ENCODE data around the gene INHBB.

Gene INHBB

GRCh38 chr2:120336749-120337148, 9.2 kb upstream of the INHBB start:
- no peak for DNase-seq (ENCODE audit: extremely low read depth in 1 of 2, low read depth in 1 of 2)

- no peak for DNase-seq (ENCODE audit: extremely low read depth in 1 of 2, low read depth in 1 of 2)
Measured at GRCh38 chr2:120338015-120338414, 7.9 kb upstream of the INHBB start.

GRCh38 chr2:120341977-120342376, 4.0 kb upstream of the INHBB start:
- DNase-seq (ENCODE audit: extremely low read depth in 1 of 2, low read depth in 1 of 2) = no peak

DNA sequence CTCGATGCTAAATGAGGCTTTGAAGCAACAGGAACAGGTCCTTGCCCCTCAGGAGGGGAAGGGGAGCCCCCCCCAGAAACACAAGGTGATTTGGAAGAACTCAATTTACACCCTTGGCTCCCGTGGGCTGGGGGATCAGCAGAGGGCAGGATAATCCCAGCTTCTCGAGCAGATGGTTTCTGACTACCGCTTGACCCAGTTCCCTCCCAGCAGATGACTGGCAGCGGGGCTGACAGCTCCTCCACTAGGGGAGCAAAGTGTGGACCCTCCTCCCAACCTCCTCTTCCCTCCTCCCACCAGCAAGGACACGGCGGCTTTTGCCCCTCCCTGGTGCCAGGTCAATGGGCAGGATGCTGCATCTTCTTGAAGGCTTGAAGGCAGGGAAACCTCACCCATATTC, 3.5 kb upstream of the INHBB start:
- no peak for DNase-seq (ENCODE audit: extremely low read depth in 1 of 2, low read depth in 1 of 2)

- DNase-seq (ENCODE audit: extremely low read depth in 1 of 2, low read depth in 1 of 2) = no peak
Measured at GRCh38 chr2:120343100-120343432, 2.9 kb upstream of the INHBB start.

DNA sequence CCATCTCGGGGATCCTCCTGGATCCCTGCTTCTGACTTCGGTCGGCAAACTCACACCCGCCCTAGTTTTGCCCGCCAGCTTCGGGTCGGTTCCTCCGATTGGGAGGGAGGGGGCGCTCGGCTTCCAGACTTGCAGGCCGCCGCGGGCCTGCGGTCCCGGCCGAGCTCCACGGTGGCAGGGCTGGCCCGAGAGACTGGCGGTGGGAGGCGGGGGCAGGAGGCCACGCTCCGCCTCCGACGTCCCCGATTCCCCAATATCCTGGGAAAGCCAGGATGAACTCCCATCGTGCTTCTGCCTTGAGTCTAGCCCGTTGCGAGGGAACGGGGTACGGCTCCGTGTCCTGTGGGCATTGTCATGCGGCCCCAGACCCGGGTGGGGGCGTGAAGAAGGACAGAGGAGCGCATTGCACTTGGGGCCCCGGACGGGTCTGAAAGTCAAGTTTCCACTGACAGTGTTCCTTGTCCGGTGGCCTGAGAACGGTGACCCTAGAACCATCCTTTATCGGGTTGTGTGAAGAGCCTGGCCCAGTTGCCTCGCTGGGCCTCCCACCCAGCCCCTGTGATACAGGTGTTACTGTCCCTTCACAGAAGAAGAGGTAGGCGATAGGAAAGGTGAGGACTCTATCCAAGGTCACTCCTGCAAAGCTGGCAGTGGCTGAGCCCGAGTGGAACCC, 2.4 kb upstream of the INHBB start:
- DNase-seq (ENCODE audit: extremely low read depth in 1 of 2, low read depth in 1 of 2) = peak in 1 of 2 donors; percentile 34

DNA sequence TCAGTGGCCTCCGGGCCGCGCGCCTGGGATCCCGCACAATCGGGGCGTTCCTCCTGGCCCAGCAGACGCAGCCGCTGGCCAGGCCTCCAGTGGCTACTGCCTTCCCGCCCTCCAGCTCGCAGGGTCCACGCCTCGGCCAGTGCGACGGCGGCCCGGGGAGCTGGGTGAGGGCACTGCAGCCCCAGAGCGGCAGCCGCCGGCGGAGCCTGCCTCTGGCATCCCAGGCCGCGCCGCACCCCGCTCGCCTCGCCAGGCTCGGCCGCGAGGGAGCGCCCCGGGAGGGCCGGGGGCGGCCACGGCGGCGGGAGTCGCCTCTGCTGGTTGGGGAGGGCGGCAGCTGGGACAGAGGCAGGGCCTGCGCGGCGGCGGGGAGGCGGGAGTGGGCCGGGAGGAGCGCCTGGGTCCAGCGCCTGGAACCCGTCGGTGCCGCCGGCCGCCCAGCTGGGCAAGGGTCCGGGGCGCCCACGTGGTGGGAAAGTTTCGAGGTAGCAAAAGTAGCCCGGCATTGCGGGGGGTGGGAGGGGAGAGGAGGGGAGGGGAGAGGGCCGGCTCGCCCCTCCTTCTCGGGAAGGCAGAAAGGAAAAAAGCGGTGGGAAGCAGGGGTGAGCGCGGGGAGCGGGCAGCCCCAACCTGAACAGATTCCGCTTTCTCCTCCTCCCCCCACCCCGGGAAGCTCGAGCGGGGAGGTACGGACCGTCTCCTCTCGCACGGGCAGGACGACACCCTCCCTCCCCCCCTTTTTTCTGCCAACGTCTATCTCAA, 1.5 kb upstream of the INHBB start:
- DNase-seq (ENCODE audit: extremely low read depth in 1 of 2, low read depth in 1 of 2) = no peak

GRCh38 chr2:120344976-120345581, 857 bp upstream of the INHBB start:
- DNase-seq (ENCODE audit: extremely low read depth in 1 of 2, low read depth in 1 of 2) = no peak

DNA sequence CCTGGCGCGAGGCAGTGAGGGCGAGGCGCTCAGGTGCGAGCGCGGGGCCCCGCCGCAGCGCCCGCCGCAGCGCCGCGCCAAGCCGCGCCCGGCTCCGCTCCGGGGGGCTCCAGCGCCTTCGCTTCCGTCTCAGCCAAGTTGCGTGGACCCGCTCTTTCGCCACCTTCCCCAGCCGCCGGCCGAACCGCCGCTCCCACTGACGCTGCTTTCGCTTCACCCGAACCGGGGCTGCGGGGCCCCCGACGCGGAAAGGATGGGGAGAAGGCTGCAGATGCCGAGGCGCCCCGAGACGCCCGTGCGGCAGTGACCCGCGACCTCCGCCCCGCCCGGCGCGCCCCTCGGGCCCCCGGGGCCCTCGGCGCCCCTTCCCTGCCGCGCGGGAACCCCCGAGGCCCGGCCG, 328 bp upstream of the INHBB start:
- no peak for DNase-seq (ENCODE audit: extremely low read depth in 1 of 2, low read depth in 1 of 2)

GRCh38 chr2:120346667-120347358, 877 bp downstream of the INHBB start:
- DNase-seq (ENCODE audit: extremely low read depth in 1 of 2, low read depth in 1 of 2) = no peak

GRCh38 chr2:120347396-120348060, 1.6 kb downstream of the INHBB start:
- DNase-seq (ENCODE audit: extremely low read depth in 1 of 2, low read depth in 1 of 2) = no peak

GRCh38 chr2:120348134-120348736, 2.3 kb downstream of the INHBB start:
- no peak for DNase-seq (ENCODE audit: extremely low read depth in 1 of 2, low read depth in 1 of 2)

DNA sequence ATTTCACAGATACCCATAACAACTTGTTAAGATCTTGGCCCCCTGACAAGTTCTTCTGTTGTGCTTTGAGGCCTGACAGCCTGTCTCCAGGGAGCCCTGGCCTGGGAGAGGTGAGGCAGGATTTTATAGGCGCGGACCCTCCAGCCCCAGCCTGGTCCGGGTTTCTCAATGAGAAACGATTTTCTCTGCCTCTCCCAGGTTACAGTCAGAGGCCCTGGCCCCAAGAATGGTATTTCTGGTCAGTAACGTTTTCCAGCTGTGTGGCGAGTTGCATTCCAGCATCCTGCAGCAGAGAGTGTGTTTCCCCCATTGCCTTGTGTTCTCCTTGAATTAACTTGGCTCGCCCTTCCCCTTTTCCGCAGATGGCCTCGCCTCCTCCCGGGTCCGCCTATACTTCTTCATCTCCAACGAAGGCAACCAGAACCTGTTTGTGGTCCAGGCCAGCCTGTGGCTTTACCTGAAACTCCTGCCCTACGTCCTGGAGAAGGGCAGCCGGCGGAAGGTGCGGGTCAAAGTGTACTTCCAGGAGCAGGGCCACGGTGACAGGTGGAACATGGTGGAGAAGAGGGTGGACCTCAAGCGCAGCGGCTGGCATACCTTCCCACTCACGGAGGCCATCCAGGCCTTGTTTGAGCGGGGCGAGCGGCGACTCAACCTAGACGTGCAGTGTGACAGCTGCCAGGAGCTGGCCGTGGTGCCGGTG, 3.0 kb downstream of the INHBB start:
- DNase-seq (ENCODE audit: extremely low read depth in 1 of 2, low read depth in 1 of 2) = no peak

DNA sequence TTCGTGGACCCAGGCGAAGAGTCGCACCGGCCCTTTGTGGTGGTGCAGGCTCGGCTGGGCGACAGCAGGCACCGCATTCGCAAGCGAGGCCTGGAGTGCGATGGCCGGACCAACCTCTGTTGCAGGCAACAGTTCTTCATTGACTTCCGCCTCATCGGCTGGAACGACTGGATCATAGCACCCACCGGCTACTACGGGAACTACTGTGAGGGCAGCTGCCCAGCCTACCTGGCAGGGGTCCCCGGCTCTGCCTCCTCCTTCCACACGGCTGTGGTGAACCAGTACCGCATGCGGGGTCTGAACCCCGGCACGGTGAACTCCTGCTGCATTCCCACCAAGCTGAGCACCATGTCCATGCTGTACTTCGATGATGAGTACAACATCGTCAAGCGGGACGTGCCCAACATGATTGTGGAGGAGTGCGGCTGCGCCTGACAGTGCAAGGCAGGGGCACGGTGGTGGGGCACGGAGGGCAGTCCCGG, 3.5 kb downstream of the INHBB start:
- DNase-seq (ENCODE audit: extremely low read depth in 1 of 2, low read depth in 1 of 2) = no peak

GRCh38 chr2:120350080-120350479, 4.1 kb downstream of the INHBB start:
- DNase-seq (ENCODE audit: extremely low read depth in 1 of 2, low read depth in 1 of 2) = no peak

DNA sequence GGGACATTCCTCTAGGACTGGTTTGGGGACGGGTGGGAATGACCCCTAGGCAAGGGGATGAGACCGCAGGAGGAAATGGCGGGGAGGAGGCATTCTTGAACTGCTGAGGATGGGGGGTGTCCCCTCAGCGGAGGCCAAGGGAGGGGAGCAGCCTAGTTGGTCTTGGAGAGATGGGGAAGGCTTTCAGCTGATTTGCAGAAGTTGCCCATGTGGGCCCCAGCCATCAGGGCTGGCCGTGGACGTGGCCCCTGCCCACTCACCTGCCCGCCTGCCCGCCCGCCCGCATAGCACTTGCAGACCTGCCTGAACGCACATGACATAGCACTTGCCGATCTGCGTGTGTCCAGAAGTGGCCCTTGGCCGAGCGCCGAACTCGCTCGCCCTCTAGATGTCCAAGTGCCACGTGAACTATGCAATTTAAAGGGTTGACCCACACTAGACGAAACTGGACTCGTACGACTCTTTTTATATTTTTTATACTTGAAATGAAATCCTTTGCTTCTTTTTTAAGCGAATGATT, 4.9 kb downstream of the INHBB start:
- no peak for DNase-seq (ENCODE audit: extremely low read depth in 1 of 2, low read depth in 1 of 2)

GRCh38 chr2:120352696-120353590, 7.0 kb downstream of the INHBB start:
- DNase-seq (ENCODE audit: extremely low read depth in 1 of 2, low read depth in 1 of 2) = no peak

GRCh38 chr2:120353591-120353898, 7.6 kb downstream of the INHBB start:
- no peak for DNase-seq (ENCODE audit: extremely low read depth in 1 of 2, low read depth in 1 of 2)

GRCh38 chr2:120353931-120354330, 8.0 kb downstream of the INHBB start:
- DNase-seq (ENCODE audit: extremely low read depth in 1 of 2, low read depth in 1 of 2) = no peak
